ENCODE measurements around the gene PPP2R2C.

- no peak for TF ChIP-seq POLR2A (IDR thresholded peaks at IDR 0.05)
- TF ChIP-seq, protein P1, sequence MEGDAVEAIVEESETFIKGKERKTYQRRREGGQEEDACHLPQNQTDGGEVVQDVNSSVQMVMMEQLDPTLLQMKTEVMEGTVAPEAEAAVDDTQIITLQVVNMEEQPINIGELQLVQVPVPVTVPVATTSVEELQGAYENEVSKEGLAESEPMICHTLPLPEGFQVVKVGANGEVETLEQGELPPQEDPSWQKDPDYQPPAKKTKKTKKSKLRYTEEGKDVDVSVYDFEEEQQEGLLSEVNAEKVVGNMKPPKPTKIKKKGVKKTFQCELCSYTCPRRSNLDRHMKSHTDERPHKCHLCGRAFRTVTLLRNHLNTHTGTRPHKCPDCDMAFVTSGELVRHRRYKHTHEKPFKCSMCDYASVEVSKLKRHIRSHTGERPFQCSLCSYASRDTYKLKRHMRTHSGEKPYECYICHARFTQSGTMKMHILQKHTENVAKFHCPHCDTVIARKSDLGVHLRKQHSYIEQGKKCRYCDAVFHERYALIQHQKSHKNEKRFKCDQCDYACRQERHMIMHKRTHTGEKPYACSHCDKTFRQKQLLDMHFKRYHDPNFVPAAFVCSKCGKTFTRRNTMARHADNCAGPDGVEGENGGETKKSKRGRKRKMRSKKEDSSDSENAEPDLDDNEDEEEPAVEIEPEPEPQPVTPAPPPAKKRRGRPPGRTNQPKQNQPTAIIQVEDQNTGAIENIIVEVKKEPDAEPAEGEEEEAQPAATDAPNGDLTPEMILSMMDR (IDR thresholded peaks at IDR 0.05), result no peak
These were observed 26.3 kb upstream of the PPP2R2C start for GRCh38 chr4:6498511-6499237.

Measured in body of pancreas (tissue), 4 donors.